HCT116 (cell line): ENCODE results near the gene ZBTB8A. TPM values are rescaled to one million over a fixed set of nuclear protein-coding genes. Genes with fewer than 3 reads are reported as not detected.

Experiments
- ATAC-seq: fragments of 200-7000 bp; cut with Tn5 transposase; 2 replicates; pipeline ENCODE4 v1.9.1; 2020; ENCODE audit warnings: mild to moderate bottlenecking, moderate library complexity
- BruUV-seq: library from RNA; stranded (reverse); fragments of 400-500 nt; replicated peaks from 2 replicates; lab custom pipeline; 2021; lab: Mats Ljungman, UMichigan
- CTCF ChIA-PET: fragments of 300-600 bp; sonication (Branson Sonifier 250); formaldehyde crosslinking; loops from one replicate; lab custom pipeline; 2021; ENCODE audit warnings: antibody characterized with exemption; lab: Charles Lee
- POLR2A ChIA-PET: fragments of 300-600, 350-600 bp; sonication (Branson Sonifier 250); formaldehyde crosslinking; loops from one replicate; lab custom pipeline; 2021; ENCODE audit warnings: antibody characterized with exemption; lab: Charles Lee
- RAD21 ChIA-PET, 2 experiments: fragments of 300-600 bp; sonication (Branson Sonifier 250); formaldehyde crosslinking; loops; one replicate each; lab custom pipeline; 2023; ENCODE audit warnings: low total read pairs in 2 of 2; ENCODE audit not compliant: uncharacterized antibody in 2 of 2, unreplicated experiment in 2 of 2, low non-redundant PET in 1 of 2; lab: Charles Lee
- DNase-seq: peaks from one replicate; pipeline ENCODE4 v3.0.0-alpha.2; 2010; ENCODE audit warnings: low read depth, low spot score
- H2AFZ ChIP-seq: fragments of 200-600 bp; shearing (Covaris generic), sonication (generic); 2 replicates; pipeline ENCODE4 v1.6.1; 2017; ENCODE audit warnings: low read depth, mixed run types, mixed read lengths, antibody characterized with exemption, low read length; ENCODE audit not compliant: poor library complexity, severe bottlenecking
- H3K27ac ChIP-seq: 2 replicates; pipeline ENCODE4 v1.5.1; 2012; ENCODE audit warnings: low read depth, low read length
- H3K27me3 ChIP-seq: fragments of 200-600 bp; sonication (generic); 2 replicates; pipeline ENCODE4 v1.6.1; 2016; ENCODE audit warnings: mixed run types, low read length, mixed read lengths; ENCODE audit not compliant: insufficient read depth
- H3K36me3 ChIP-seq, 2 experiments: fragments of 200-500 bp in 1 of 2; fragments of 200-600 bp in 1 of 2; sonication (Bioruptor generic) in 1 of 2; sonication (generic) in 1 of 2; 2 replicates each; pipeline versions ENCODE4 v1.5.1 to v1.6.1; 2014 to 2016; ENCODE audit warnings: low read length in 2 of 2, inconsistent platforms in 1 of 2, mixed read lengths in 1 of 2, mixed run types in 1 of 2; ENCODE audit not compliant: insufficient read depth in 2 of 2, control insufficient read depth in 1 of 2
- H3K4me1 ChIP-seq, 2 experiments: fragments of 200-600 bp in 1 of 2; sonication (generic) in 1 of 2; 2 replicates each; pipeline versions ENCODE4 v1.5.1 to v1.6.1; 2012 to 2017; ENCODE audit warnings: low read length in 2 of 2, inconsistent platforms in 1 of 2, mild to moderate bottlenecking in 1 of 2, mixed read lengths in 1 of 2, mixed run types in 1 of 2, moderate library complexity in 1 of 2; ENCODE audit not compliant: insufficient read depth in 2 of 2, control insufficient read depth in 1 of 2
- H3K4me2 ChIP-seq: fragments of 200-600 bp; sonication (generic); 2 replicates; pipeline ENCODE4 v1.6.1; 2017; ENCODE audit warnings: mixed run types, low read length, mixed read lengths
- H3K4me3 ChIP-seq, 2 experiments: fragments of 200-600 bp in 1 of 2; sonication (generic) in 1 of 2; replicated peaks in 1 of 2; 2 replicates each; pipeline ENCODE4 v1.5.1; 2011 to 2016; ENCODE audit warnings: low read length in 2 of 2, control low read depth in 1 of 2, low read depth in 1 of 2, mild to moderate bottlenecking in 1 of 2, mixed read lengths in 1 of 2, mixed run types in 1 of 2
- H3K79me2 ChIP-seq: fragments of 200-600 bp; sonication (generic); 2 replicates; pipeline ENCODE4 v1.6.1; 2017; ENCODE audit warnings: mild to moderate bottlenecking, mixed run types, low read length, moderate library complexity, mixed read lengths; ENCODE audit not compliant: insufficient read depth
- H3K9ac ChIP-seq: fragments of 200-600 bp; sonication (generic); 2 replicates; pipeline ENCODE4 v1.6.1; 2016; ENCODE audit warnings: low read length, mixed read lengths
- H3K9me2 ChIP-seq: fragments of 200-600 bp; sonication (generic), shearing (Covaris generic); 2 replicates; pipeline ENCODE4 v1.6.1; 2017; ENCODE audit warnings: mixed run types, mild to moderate bottlenecking, moderate library complexity; ENCODE audit not compliant: insufficient read depth
- H3K9me3 ChIP-seq, 2 experiments: fragments of 200-500 bp in 1 of 2; fragments of 200-600 bp in 1 of 2; sonication (Bioruptor generic) in 1 of 2; sonication (generic) in 1 of 2; 2 replicates each; pipeline ENCODE4 v1.6.1; 2014 to 2017; ENCODE audit warnings: low read length in 2 of 2, mixed read lengths in 2 of 2, inconsistent platforms in 1 of 2, low read depth in 1 of 2, mild to moderate bottlenecking in 1 of 2, mixed run types in 1 of 2, moderate library complexity in 1 of 2; ENCODE audit not compliant: control insufficient read depth in 1 of 2, insufficient read depth in 1 of 2
- H4K20me1 ChIP-seq: fragments of 200-600 bp; sonication (generic), shearing (Covaris generic); 2 replicates; pipeline ENCODE4 v1.6.1; 2017; ENCODE audit warnings: mixed run types, mild to moderate bottlenecking, moderate library complexity; ENCODE audit not compliant: insufficient read depth
- CEBPB ChIP-seq: IDR thresholded peaks from 2 replicates; pipeline ENCODE4 v1.6.1; 2012; ENCODE audit warnings: low read depth
- MAX ChIP-seq: IDR thresholded peaks from 2 replicates; pipeline ENCODE4 v1.6.1; 2012
- POLR2A ChIP-seq: IDR thresholded peaks from 2 replicates; pipeline ENCODE4 v1.7.0; 2011; ENCODE audit warnings: borderline replicate concordance; ENCODE audit not compliant: insufficient read depth, insufficient read length; ENCODE audit errors: extremely low read depth
- POLR2AphosphoS5 ChIP-seq: IDR thresholded peaks from 2 replicates; pipeline ENCODE4 v1.6.1; 2011; ENCODE audit warnings: mild to moderate bottlenecking, low read depth, low read length, moderate library complexity
- SIN3A ChIP-seq: IDR thresholded peaks from 2 replicates; pipeline ENCODE4 v1.6.1; 2012; ENCODE audit warnings: low read depth
- SP1 ChIP-seq: IDR thresholded peaks from 2 replicates; pipeline ENCODE4 v1.6.1; 2012; ENCODE audit warnings: low read depth
- ZBTB33 ChIP-seq: IDR thresholded peaks from 2 replicates; pipeline ENCODE4 v1.6.1; 2011; ENCODE audit warnings: mild to moderate bottlenecking, low read length, moderate library complexity; ENCODE audit not compliant: insufficient replicate concordance; ENCODE audit errors: extremely low read depth
- ZFX ChIP-seq: fragments of 450-650 bp; IDR thresholded peaks from 2 replicates; pipeline ENCODE4 v1.6.1; 2017
- ZNF274 ChIP-seq: fragments of 200-500 bp; sonication (Bioruptor generic); IDR thresholded peaks from 2 replicates; pipeline ENCODE4 v1.6.1; 2014; ENCODE audit warnings: mild to moderate bottlenecking, low read depth, low read length, inconsistent platforms
- intact Hi-C: fragments of 100-400 bp; cut with micrococcal nuclease; formaldehyde crosslinking; loops from 2 replicates; pipeline ENCODE4 v1.10.0; 2022
- total RNA-seq: library from RNA; stranded (reverse); gene quantifications from one replicate; pipeline ENCODE4 v1.2.1, GENCODE V29; 2021; ENCODE audit not compliant: unreplicated experiment
- TF ChIP-seq, protein P1 (sequence below): IDR thresholded peaks from 2 replicates; pipeline ENCODE4 v1.6.1; 2012; ENCODE audit warnings: low read depth

The ZBTB8A gene
- total RNA-seq, 1 experiment from 2014 or later, result 9.7 TPM

DNA sequence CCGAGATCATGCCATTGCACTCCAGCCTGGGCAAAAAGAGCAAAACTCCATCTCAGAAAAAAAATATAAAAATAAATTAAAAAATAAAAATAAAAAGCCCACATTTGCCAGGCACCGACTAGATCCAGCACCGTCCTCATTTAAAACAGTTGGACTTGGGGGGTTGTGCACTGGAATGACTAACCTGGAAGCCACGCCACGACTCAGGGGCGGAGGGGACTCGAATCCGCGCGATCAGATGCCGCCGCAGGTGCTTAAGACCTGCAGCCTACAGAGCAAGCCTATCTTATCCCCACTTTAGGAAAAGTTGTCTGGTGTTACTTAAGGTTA, 72.6 kb downstream of the ZBTB8A start:
- RAD21 ChIA-PET, result no interaction called here
- no peaks in the 10 kb centered on the region for H3K27me3 ChIP-seq
- H3K9me3 ChIP-seq, result no peaks in the 10 kb centered on the region
- no peaks in the 10 kb centered on the region for H3K36me3 ChIP-seq
- TSS peak; percentile 62 for BruUV-seq
- H3K4me2 ChIP-seq, result peak overlapping the region; percentile 97
- POLR2A ChIA-PET, result interaction anchor here (1.1 to 1.6 kb wide), 4 partner anchors 11 to 163 kb away, joined by 3 to 4 read pairs (median 3); no protein-coding TSS in a partner anchor
- peaks cover 9 to 13% of the 10 kb centered on the region in 2 experiments for H3K4me1 ChIP-seq
- no peaks in the 10 kb centered on the region for H3K9me2 ChIP-seq
- CTCF ChIA-PET, result no interaction called here
- no peaks in the 10 kb centered on the region for H4K20me1 ChIP-seq
- H3K79me2 ChIP-seq, result no peaks in the 10 kb centered on the region
- H2AFZ ChIP-seq, result no peak overlapping the region
- no peak for TF ChIP-seq MAX
- TF ChIP-seq SIN3A, result peak; percentile 26; the same call in 1 of the 2 replicates
- no peak for TF ChIP-seq ZBTB33
- DNase-seq, result no peak
- intact Hi-C loops, result no loop called here
- H3K27ac ChIP-seq, result peak overlapping the region; percentile 20; the same call in 1 of the 2 replicates
- peak overlapping the region; percentile 52 to 74 for H3K4me3 ChIP-seq
- peak; percentile 42; the same call in 1 of the 2 replicates for ATAC-seq
- peak overlapping the region; percentile 68 for H3K9ac ChIP-seq

DNA sequence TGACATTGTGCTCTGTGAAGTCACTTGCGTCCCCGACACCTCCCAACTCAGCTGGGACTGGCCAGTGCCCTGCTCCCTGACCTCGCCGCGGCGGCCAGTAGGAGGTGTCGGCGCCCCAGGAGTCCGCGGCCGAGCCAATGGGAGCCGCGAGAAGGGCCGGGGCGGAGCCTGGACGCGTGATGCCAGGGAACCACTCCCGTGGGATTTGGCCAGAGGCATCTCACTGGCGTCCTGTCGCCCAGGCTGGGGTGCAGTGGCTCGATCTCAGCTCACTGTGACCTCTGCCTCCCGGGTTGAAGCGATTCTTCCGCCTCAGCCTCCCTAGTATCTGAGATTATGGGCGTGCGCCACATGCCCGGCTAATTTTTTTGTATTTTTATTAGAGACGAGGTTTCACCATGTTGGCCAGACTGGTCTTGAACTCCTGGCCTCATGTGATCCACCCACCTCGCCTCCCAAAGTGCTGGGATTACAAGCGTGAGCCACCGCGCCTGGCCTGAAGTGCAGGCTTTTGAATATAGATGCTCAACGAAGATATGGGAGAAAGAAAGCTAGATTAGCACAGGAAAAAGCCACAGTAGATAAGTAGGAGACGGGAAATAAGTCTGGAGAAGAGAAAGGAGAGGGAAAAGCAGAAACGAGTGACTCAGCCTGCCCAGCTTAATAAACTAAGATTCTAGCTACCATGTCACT, 73.1 kb downstream of the ZBTB8A start:
- H2AFZ ChIP-seq, result no peak overlapping the region
- TF ChIP-seq POLR2AphosphoS5, result peak; percentile 87
- TF ChIP-seq ZFX, result no peak
- peak; percentile 56; the same call in 1 of the 2 replicates for TF ChIP-seq SP1
- TF ChIP-seq POLR2A, result peak; percentile 78
- no peak for TF ChIP-seq ZNF274
- TF ChIP-seq ZBTB33, result peak; percentile 67
- TF ChIP-seq, protein P1, sequence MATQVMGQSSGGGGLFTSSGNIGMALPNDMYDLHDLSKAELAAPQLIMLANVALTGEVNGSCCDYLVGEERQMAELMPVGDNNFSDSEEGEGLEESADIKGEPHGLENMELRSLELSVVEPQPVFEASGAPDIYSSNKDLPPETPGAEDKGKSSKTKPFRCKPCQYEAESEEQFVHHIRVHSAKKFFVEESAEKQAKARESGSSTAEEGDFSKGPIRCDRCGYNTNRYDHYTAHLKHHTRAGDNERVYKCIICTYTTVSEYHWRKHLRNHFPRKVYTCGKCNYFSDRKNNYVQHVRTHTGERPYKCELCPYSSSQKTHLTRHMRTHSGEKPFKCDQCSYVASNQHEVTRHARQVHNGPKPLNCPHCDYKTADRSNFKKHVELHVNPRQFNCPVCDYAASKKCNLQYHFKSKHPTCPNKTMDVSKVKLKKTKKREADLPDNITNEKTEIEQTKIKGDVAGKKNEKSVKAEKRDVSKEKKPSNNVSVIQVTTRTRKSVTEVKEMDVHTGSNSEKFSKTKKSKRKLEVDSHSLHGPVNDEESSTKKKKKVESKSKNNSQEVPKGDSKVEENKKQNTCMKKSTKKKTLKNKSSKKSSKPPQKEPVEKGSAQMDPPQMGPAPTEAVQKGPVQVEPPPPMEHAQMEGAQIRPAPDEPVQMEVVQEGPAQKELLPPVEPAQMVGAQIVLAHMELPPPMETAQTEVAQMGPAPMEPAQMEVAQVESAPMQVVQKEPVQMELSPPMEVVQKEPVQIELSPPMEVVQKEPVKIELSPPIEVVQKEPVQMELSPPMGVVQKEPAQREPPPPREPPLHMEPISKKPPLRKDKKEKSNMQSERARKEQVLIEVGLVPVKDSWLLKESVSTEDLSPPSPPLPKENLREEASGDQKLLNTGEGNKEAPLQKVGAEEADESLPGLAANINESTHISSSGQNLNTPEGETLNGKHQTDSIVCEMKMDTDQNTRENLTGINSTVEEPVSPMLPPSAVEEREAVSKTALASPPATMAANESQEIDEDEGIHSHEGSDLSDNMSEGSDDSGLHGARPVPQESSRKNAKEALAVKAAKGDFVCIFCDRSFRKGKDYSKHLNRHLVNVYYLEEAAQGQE, result no peak
- TF ChIP-seq SIN3A, result 0 out of 2 replicates have a peak, but pooled peaks have one; percentile 29
- no peak for TF ChIP-seq CEBPB

More for the DNA sequence above, 73.1 kb downstream of the ZBTB8A start:
- H4K20me1 ChIP-seq, result no peaks in the 10 kb centered on the region
- CTCF ChIA-PET, result no interaction called here
- RAD21 ChIA-PET, result no interaction called here
- H3K36me3 ChIP-seq, result no peaks in the 10 kb centered on the region
- peaks cover 9 to 13% of the 10 kb centered on the region in 2 experiments for H3K4me1 ChIP-seq
- no peaks in the 10 kb centered on the region for H3K9me3 ChIP-seq
- H3K4me3 ChIP-seq, result peak overlapping the region; percentile 52 to 74
- H3K9ac ChIP-seq, result peak overlapping the region; percentile 68
- BruUV-seq, result TSS peak; percentile 89
- DNase-seq (peak; percentile 62), ATAC-seq (peak; percentile 100)
- intact Hi-C loops, result no loop called here
- H3K4me2 ChIP-seq, result peak overlapping the region; percentile 97
- no peaks in the 10 kb centered on the region for H3K27me3 ChIP-seq
- POLR2A ChIA-PET, result interaction anchor here (1.1 to 1.6 kb wide), 4 partner anchors 10 to 164 kb away, joined by 3 to 4 read pairs (median 3); no protein-coding TSS in a partner anchor
- no peaks in the 10 kb centered on the region for H3K9me2 ChIP-seq
- no peaks in the 10 kb centered on the region for H3K79me2 ChIP-seq
- H3K27ac ChIP-seq, result peak overlapping the region; percentile 20
